ENCODE results near the gene TMEM63C.
"Not testable (repeated sequence)": the region's sequence is repeated elsewhere in the genome, so short reads cannot be mapped to it uniquely, and the experiment has no call there.

The TMEM63C gene

DNA sequence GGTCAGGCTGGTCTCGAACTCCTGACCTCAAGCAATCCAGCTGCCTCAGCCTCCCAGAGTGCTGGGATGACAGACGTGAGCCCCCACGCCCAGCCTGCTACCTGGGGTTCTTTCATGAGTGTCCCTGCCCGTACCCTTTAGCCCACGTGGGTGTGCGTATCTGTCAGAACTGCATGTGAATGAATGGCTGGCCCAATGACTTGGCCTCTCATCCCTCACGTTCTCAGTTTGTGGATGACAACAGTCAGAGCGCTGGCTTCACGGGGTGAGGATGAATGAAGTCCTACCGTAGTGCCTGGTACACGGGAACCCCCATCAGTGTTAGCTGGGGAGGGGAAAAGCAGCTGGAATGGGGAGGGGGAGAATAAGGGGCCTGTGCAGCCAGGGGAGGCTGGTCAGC lies 23.9 kb upstream of the TMEM63C start:
- no peak for DNase-seq (ENCODE audit: low read depth)

DNA sequence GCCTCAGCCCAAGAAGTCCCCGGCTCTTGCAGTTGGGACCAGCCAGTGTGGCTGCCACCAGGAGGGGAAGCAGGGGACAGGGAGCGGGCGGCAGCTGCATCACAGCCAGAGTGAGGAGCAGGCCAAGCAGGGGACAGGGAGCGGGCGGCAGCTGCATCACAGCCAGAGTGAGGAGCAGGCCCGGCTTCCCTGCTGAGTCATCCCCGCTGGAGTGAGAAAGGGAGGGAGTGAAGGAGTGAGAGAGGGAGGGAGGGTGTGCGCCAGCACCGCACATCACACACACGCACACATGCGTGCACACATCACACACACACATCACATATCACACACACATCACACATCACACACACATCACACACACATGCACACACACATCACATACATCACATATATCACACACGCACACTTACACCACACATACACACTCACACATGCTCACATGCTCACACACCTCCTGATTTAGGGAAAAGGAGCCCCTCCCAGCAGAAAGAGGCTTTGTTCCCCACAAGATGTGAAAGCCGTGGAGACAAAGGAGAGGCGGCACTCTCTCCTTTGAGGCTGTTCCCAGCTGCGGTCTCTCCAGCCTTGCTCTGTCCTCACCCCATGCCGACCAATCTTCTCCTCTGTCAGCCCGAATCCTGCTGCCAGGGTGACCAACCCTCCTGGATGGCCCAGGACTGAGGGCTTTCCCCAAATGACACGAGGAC lies 23.3 kb upstream of the TMEM63C start:
- DNase-seq (ENCODE audit: low read depth) = no peak

DNA sequence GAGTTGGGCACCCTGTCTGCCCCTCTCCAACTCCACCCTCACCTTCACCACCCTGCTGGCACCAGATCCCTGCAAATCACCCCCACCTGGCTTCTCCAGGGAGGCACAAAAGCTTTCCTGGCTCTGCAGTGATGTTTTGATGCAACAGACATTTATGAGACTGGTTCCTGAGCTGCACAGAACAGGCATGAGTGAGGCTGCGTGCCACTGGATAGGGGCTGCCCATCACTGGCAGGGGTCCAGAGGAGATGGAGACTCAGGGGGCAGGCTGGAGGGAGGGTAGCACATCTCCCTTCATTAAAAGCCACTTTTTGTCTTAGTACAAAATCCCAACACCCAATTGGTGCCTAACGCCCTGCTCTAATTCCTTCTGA lies 22.7 kb upstream of the TMEM63C start:
- DNase-seq (ENCODE audit: low read depth) = no peak

GRCh38 chr14:77161011-77161410 lies 20.6 kb upstream of the TMEM63C start:
- DNase-seq (ENCODE audit: low read depth) = no peak

DNA sequence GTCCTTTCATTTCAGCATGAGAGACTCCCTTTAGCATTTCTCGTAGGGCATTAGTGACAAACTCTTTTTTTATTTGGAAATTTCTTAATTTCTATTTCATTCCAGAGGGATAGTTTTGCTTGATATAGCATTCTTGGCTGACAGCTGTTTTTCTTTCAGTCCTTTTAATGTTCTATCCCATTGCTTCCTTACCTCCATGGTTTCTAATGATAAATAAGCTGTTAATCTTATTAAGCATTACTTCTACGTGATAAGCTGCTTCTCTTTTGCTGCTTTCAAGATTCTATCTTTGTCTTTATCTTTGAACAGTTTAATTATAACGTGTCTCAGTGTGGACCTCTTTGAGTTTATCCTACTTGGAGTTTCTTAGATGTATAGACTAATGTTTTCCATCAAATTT lies 11.6 kb upstream of the TMEM63C start:
- DNase-seq (ENCODE audit: low read depth) = no peak

DNA sequence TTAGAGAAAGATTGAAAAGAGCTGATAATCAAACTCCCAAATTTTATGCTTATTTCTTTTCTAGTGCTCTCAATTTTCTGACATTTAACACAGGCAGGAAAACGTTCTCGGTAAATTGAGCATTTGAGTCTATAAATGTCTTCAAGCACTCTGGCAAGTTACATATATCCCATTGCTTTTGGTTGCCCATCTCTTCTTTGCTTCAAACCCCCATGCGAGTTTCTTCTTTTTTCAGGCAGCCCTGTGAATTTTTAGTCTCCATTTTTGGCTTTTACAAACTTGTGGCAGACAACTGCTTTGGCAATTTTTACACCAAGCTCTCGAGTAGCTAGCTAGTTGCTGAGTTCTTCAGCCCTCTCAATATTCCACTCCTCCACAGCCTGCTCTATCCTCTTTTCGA lies 8.7 kb upstream of the TMEM63C start:
- no peak for DNase-seq (ENCODE audit: low read depth)

DNA sequence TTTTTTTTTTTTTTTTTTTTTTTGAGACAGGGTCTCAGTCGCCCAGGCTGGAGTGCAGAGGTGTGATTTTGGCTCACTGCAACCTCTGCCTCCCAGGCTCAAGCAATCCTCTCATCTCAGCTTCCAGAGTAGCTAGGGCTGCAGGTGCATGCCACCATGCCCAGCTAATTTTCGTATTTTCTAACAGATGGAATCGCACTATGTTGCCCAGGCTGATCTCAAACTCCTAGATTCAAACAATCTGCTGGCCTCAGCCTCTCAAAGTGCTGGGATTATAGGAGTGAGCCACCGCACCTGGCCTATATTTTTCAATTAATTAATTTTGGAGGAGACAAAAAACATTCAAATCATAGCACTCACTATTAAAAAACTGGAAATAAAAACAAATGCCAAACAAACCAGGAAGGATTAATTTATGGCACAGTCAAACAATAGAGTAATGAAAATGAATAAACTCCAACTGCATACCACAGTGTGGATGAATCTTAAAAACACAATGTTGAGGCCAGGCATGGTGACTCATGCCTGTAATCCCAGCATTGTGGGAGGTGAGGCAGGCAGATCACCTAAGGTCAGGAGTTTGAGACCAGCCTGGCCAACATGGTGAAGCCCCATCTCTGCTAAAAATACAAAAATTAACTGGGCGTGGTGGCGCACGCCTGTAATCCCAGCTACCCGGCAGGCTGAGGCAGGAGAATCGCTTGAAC lies 7.5 kb upstream of the TMEM63C start:
- not testable (repeated sequence) for DNase-seq (ENCODE audit: low read depth)

DNA sequence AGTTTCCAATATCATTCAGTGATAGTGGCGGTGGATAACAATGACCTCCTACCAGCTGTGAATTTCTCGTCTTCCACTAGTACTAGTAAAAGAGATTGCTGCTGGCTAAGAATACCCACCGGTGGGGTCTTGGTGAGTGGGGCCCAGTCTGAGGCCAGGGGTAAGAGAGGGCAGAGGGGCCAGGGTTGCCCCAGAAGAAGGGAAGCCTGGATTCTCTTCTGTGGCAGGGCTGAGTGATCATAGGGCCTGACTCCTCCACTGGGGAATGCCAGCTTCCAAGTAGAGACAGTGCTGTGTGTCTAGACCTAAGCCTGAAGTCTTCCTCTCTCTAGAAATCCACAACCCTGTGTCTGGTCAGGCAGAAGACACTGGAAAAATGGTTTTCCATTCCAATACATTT lies 5.8 kb upstream of the TMEM63C start:
- no peak for DNase-seq (ENCODE audit: low read depth)

DNA sequence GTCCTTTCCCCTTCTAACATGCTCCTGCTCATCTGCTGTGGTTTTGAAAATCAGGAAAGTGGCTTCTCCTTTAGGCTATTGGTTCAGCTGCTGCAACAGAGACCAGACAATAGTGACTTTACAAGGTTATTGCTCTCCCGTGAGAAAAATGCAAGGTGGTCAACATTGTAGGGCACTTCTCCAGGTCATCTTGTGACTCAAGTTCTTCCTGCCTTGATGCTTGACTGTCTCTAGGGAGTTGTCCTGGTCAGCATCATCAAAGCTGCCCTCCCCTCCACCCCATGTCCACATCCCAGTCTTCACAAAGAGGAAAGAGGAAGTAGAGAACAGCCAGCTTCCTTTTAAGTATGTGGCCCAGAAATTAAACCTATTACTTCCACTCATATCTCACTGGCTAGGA lies 3.9 kb upstream of the TMEM63C start:
- no peak for DNase-seq (ENCODE audit: low read depth)

- no peak for DNase-seq (ENCODE audit: low read depth)
Observed at GRCh38 chr14:77178656-77179055, 2.9 kb upstream of the TMEM63C start.

GRCh38 chr14:77180726-77181602 lies 634 bp upstream of the TMEM63C start:
- DNase-seq (ENCODE audit: low read depth) = no peak

DNA sequence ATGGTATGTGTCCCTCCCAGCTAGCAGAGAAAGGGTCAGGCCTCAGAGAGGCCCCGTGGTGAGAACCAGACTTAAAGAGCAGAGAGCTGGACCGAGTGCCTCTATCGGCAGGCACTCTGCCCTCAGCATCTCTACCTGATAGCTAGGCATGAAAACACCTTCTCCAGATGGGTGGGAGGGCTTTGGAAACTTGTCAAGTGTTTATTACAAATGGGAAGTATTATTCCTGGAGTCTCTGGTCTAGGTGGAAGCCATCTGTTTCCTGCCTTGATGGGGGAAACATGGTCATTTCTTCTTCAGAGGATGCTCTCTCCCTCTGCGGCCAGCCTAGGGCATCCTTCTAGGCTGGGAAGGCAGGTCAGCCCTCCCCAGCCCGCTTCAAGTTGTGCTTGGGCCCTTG lies 2.3 kb downstream of the TMEM63C start:
- DNase-seq (ENCODE audit: low read depth) = no peak

- DNase-seq (ENCODE audit: low read depth) = no peak
Observed at GRCh38 chr14:77184396-77185092, 2.9 kb downstream of the TMEM63C start.

GRCh38 chr14:77185093-77185465 lies 3.5 kb downstream of the TMEM63C start:
- DNase-seq (ENCODE audit: low read depth) = no peak

DNA sequence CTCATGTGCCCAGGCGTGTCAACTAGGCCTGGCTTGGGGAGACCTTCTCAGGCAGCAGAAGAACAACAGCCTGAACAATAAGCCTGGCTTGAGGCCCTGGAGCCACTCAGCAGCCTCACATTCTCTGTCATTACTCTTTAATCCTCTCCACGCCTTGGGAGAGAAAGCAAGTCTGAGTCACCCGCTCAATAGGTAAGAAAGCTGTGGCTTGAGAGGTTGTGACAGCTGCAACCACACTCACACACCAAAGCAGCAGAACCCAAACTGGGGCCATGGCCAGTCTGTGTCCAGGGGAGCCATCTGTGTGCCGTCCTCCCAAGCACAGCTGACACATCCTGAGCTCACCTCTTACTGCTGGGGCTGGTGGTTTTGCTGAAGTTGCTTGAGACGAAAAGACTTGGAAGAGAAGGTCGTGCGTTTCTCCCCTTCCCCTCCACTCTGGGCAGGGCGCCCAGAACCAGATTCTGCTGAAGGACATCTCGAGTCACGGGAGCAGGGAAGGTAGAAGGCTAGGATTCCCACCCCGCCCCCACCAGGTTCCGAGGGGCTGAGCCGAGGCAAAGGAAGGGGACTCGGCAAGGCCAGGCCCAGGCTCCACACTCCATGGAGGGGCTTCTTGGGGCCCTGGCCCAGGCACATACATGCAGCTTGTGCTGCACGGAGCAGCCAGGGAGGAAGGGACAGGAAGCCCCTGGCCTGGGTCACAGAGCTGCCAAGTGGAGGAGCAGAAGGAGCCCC lies 5.5 kb downstream of the TMEM63C start:
- DNase-seq (ENCODE audit: low read depth) = no peak

- DNase-seq (ENCODE audit: low read depth) = no peak
Observed at GRCh38 chr14:77187649-77188012, 6.0 kb downstream of the TMEM63C start.

DNA sequence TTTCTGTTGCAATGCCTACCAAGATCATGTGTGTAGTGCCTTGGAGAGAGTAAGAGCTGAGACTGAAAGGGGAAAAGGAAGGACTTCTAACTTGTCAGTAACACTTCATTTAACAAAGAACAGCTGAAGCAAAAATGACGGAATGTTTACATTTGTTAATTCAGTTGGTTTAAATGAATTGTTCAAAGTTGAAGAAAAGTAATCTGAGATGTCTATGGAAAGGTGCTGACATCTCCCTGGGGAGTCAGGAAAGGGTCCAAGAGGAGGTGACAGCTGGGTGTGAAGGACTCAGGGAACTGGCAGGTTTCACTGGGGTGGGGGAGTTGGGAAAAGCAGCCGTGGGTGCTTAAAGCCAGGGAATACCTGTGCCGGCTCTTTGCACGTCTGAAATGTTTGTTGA lies 7.9 kb downstream of the TMEM63C start:
- no peak for DNase-seq (ENCODE audit: low read depth)

- DNase-seq (ENCODE audit: low read depth) = no peak
Observed at GRCh38 chr14:77190977-77191376, 9.4 kb downstream of the TMEM63C start.

DNA sequence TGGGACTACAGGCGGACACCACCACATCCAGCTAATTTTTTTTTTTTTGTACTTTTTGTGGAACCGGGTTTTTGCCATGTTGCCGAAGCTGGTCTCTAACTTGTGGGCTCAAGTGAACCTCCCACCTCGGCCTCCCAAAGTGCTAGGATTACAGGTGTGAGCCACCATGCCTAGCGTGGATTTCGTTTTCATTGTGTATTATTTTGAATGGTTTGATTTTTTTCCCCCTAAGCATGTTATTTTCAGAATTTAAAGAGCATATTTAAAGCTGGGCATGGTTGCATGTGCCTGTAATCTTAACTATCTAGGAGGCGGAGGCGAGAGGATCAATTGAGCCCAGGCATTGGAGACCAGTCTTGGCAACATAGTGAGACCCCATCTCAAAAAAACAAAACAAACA lies 13.1 kb downstream of the TMEM63C start:
- DNase-seq (ENCODE audit: low read depth) = no peak

GRCh38 chr14:77195766-77196165 lies 14.2 kb downstream of the TMEM63C start:
- no peak for DNase-seq (ENCODE audit: low read depth)

- DNase-seq (ENCODE audit: low read depth) = no peak
Observed at GRCh38 chr14:77197988-77198387, 16.4 kb downstream of the TMEM63C start.

- no peak for DNase-seq (ENCODE audit: low read depth)
Observed at GRCh38 chr14:77198561-77198960, 17.0 kb downstream of the TMEM63C start.
